OCI-LY3 (cell line): Measurements from ENCODE around the gene TMOD4.

ENCODE experiments used
- H2AFZ ChIP-seq: fragments of 200-600, 300-600 bp; shearing (Covaris generic); 2 replicates; pipeline ENCODE4 v1.6.0; 2014; ENCODE audit warnings: antibody characterized with exemption, low read depth, low read length
- H3K27ac ChIP-seq: fragments of 200-600, 300-600 bp; sonication (generic); 2 replicates; pipeline ENCODE4 v1.5.1; 2014; ENCODE audit warnings: mild to moderate bottlenecking, low read length, moderate library complexity, mixed read lengths
- H3K27me3 ChIP-seq: fragments of 200-600, 300-600 bp; sonication (generic); 2 replicates; pipeline ENCODE4 v1.6.1; 2014; ENCODE audit warnings: low read depth, low read length, mixed read lengths
- H3K36me3 ChIP-seq: fragments of 200-600, 300-600 bp; sonication (generic); replicated peaks from 2 replicates; pipeline ENCODE3; 2014; ENCODE audit warnings: low read depth, low read length, mixed read lengths
- H3K4me1 ChIP-seq: fragments of 300-600, 200-600 bp; sonication (generic); 2 replicates; pipeline ENCODE4 v1.6.1; 2014; ENCODE audit warnings: low read length, mixed read lengths
- H3K4me2 ChIP-seq: fragments of 200-600, 300-600 bp; sonication (generic); 2 replicates; pipeline ENCODE4 v1.6.1; 2014; ENCODE audit warnings: low read length, mixed read lengths
- H3K4me3 ChIP-seq: fragments of 300-600, 200-600 bp; sonication (generic); 2 replicates; pipeline ENCODE4 v1.5.1; 2014; ENCODE audit warnings: antibody characterized with exemption, mild to moderate bottlenecking, low read length, moderate library complexity
- H3K79me2 ChIP-seq: fragments of 300-600, 200-600 bp; shearing (Covaris generic); 2 replicates; pipeline ENCODE4 v1.6.1; 2014; ENCODE audit warnings: mild to moderate bottlenecking, low read length, mixed read lengths
- H3K9ac ChIP-seq: fragments of 300-600, 200-600 bp; shearing (Covaris generic); 2 replicates; pipeline ENCODE4 v1.6.0; 2014; ENCODE audit warnings: mild to moderate bottlenecking, low read length, moderate library complexity
- H3K9me3 ChIP-seq: fragments of 200-600, 300-600 bp; shearing (Covaris generic); 2 replicates; pipeline ENCODE4 v1.6.1; 2014; ENCODE audit warnings: low read length, mixed read lengths; ENCODE audit not compliant: insufficient read depth
- H4K20me1 ChIP-seq: fragments of 200-600, 300-600 bp; sonication (generic); 2 replicates; pipeline ENCODE4 v1.6.1; 2016; ENCODE audit warnings: low read length, mixed read lengths; ENCODE audit not compliant: insufficient read depth
- CTCF ChIP-seq: fragments of 200-600, 300-600 bp; sonication (generic); IDR thresholded peaks from 2 replicates; pipeline ENCODE4 v1.5.1; 2014; ENCODE audit warnings: antibody characterized with exemption, low read length, low read depth
- EZH2phosphoT487 ChIP-seq: fragments of 200-600 bp; shearing (Covaris generic); IDR thresholded peaks from 2 replicates; pipeline ENCODE4 v1.6.1; 2018; ENCODE audit warnings: antibody characterized with exemption, mixed run types, low read depth

TMOD4 gene

GRCh38 chr1:151128800-151129199 is 47.0 kb downstream of the TMOD4 start:
- no peaks in the 10 kb centered on the region for H4K20me1 ChIP-seq

GRCh38 chr1:151124763-151125403 is 50.9 kb downstream of the TMOD4 start:
- no peak overlapping the region for H3K27ac ChIP-seq
- H3K27me3 ChIP-seq = no peaks in the 10 kb centered on the region
- no peaks in the 10 kb centered on the region for H3K79me2 ChIP-seq
- H3K9me3 ChIP-seq = no peaks in the 10 kb centered on the region
- H3K4me3 ChIP-seq = no peak overlapping the region
- H3K36me3 ChIP-seq = no peaks in the 10 kb centered on the region
- no peak overlapping the region for H2AFZ ChIP-seq
- no peaks in the 10 kb centered on the region for H4K20me1 ChIP-seq
- no peak overlapping the region for H3K4me2 ChIP-seq
- H3K9ac ChIP-seq = no peak overlapping the region
- TF ChIP-seq CTCF = no peak
- TF ChIP-seq EZH2phosphoT487 = no peak
- H3K4me1 ChIP-seq = no peaks in the 10 kb centered on the region

More at GRCh38 chr1:151128800-151129199, 47.0 kb downstream of the TMOD4 start:
- Histone ChIP-seq H3K9ac (no peak overlapping the region), H2AFZ (no peak overlapping the region), H3K4me1 (no peaks in the 10 kb centered on the region), H3K9me3 (no peaks in the 10 kb centered on the region), H3K27me3 (no peaks in the 10 kb centered on the region), H3K27ac (no peak overlapping the region), H3K79me2 (no peaks in the 10 kb centered on the region), H3K4me2 (no peak overlapping the region), H3K36me3 (no peaks in the 10 kb centered on the region), H3K4me3 (no peak overlapping the region)
- no peak for TF ChIP-seq CTCF
